Smooth muscle cell (in vitro differentiated cells): ENCODE measurements around the gene CYSLTR1. TPM values are rescaled to one million over a fixed set of nuclear protein-coding genes. Genes with fewer than 3 reads are reported as not detected.
"Not testable (repeated sequence)": the region's sequence is repeated elsewhere in the genome, so short reads cannot be mapped to it uniquely, and the experiment has no call there.

Experiments used
- DNase-seq: peaks from one replicate; lab custom pipeline; 2025; ENCODE audit not compliant: unreplicated experiment; lab: John Stamatoyannopoulos, UW
- H2AFZ ChIP-seq: fragments of 200-600 bp; sonication (generic); 2 replicates; pipeline ENCODE4 v1.6.0; 2016; ENCODE audit warnings: antibody characterized with exemption, low read depth, mild to moderate bottlenecking
- H3F3A ChIP-seq: fragments of 200-600 bp; sonication (generic); 2 replicates; pipeline ENCODE4 v1.6.0; 2017; ENCODE audit warnings: antibody characterized with exemption, low read depth
- H3K27ac ChIP-seq: fragments of 200-600 bp; sonication (generic); 2 replicates; pipeline ENCODE4 v1.5.1; 2016; ENCODE audit warnings: low read depth, mild to moderate bottlenecking
- H3K27me3 ChIP-seq: fragments of 200-600 bp; sonication (generic); 2 replicates; pipeline ENCODE4 v1.6.1; 2016; ENCODE audit warnings: low read depth, mild to moderate bottlenecking
- H3K36me3 ChIP-seq: fragments of 200-600 bp; sonication (generic); 2 replicates; pipeline ENCODE4 v1.5.1; 2016; ENCODE audit warnings: low read depth
- H3K4me1 ChIP-seq: fragments of 200-600 bp; sonication (generic); 2 replicates; pipeline ENCODE4 v1.5.1; 2016; ENCODE audit warnings: low read depth
- H3K4me2 ChIP-seq: fragments of 200-600 bp; sonication (generic); 2 replicates; pipeline ENCODE4 v1.6.0; 2016; ENCODE audit warnings: mild to moderate bottlenecking
- H3K4me3 ChIP-seq: fragments of 200-600 bp; sonication (generic); 2 replicates; pipeline ENCODE4 v1.5.1; 2016; ENCODE audit warnings: mild to moderate bottlenecking
- H3K79me2 ChIP-seq: fragments of 200-600 bp; sonication (generic); 2 replicates; pipeline ENCODE4 v1.6.0; 2016; ENCODE audit warnings: low read depth, mild to moderate bottlenecking
- H3K9ac ChIP-seq: fragments of 200-600 bp; sonication (generic); 2 replicates; pipeline ENCODE4 v1.6.0; 2016; ENCODE audit warnings: low read depth
- H3K9me3 ChIP-seq: fragments of 200-600 bp; sonication (generic); replicated peaks from 2 replicates; pipeline ENCODE4 v1.5.1; 2016; ENCODE audit warnings: low read depth
- H4K20me1 ChIP-seq: fragments of 200-600 bp; sonication (generic); 2 replicates; pipeline ENCODE4 v1.6.0; 2016; ENCODE audit warnings: low read depth
- CTCF ChIP-seq: fragments of 200-600 bp; sonication (generic); IDR thresholded peaks from 2 replicates; pipeline ENCODE4 v1.5.1; 2017; ENCODE audit warnings: borderline replicate concordance, mild to moderate bottlenecking, antibody characterized with exemption; ENCODE audit not compliant: insufficient read depth, poor library complexity, severe bottlenecking
- WGBS: methylation state at CpG from one replicate; pipeline ENCODE4 v1.1.7; 2016; ENCODE audit warnings: low lambda C conversion rate; 5-methylcytosine and 5-hydroxymethylcytosine counted together
- polyA plus RNA-seq: library from polyadenylated mRNA; unstranded; fragments of >200 nt; fragmentation: Nextera tagmentation; extraction: Ambion mirVana; gene quantifications from 2 replicates; pipeline ENCODE4 v1.2.1, GENCODE V29; 2016
- total RNA-seq: library from RNA; depleted of rRNA; stranded (reverse); fragments of >200 nt; gene quantifications from 2 replicates; pipeline ENCODE4 v1.2.3, GENCODE V29; 2014

The CYSLTR1 gene
- total and polyA plus RNA-seq, 2 experiments from 2014 or later, result 3.4 to 6.0 TPM

DNA sequence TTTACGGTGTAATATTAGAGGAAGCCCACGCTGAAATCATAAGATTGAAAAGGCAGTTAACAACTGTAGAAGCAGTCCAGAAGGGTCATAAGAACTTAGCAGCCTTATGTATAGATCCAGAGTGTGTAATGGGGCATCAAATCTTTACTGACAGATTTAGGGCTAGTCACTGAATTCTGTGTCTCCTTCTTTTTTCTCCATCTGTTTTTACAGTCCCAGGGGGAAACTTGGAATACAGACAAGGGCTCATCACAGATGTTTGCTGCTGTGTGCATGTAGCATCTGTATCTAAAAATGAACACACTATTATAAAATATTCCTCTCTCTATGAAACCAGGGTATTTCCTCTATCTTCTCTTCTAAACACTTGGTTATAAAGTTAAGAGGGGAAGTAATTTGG is 43.9 kb downstream of the CYSLTR1 start:
- Histone ChIP-seq H3K79me2 (no peaks in the 10 kb centered on the region), H4K20me1 (no peaks in the 10 kb centered on the region), H2AFZ (no peak overlapping the region), H3K4me1 (no peaks in the 10 kb centered on the region), H3F3A (no peaks in the 10 kb centered on the region), H3K4me2 (no peak overlapping the region), H3K27ac (no peak overlapping the region), H3K36me3 (no peaks in the 10 kb centered on the region), H3K9me3 (no peaks in the 10 kb centered on the region), H3K27me3 (no peaks in the 10 kb centered on the region), H3K9ac (no peak overlapping the region), H3K4me3 (no peak overlapping the region)
- no peak for TF ChIP-seq CTCF
- DNase-seq, result no peak
- WGBS, result 73% methylated on average over 2 of the region's 2 CpGs

DNA sequence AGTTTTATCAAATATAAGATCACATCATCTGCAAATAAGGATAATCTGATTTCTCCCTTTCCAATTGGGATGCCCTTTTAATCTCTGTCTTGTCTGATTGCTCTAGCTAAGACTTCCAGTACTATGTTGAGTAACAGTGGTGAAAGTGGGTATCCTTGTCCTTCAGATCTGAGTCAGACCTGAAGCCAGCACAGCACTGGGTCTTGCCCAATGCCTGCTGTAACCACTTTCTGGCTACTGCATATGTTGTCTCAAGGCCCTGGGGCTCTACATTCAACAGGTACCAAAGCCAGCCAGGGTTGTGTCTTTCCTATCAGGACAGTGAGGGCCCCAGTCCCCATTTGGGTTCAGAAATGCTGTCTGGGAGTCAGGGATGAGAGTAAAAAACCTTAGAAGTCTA is 90.3 kb downstream of the CYSLTR1 start:
- H3K36me3 ChIP-seq, result no peaks in the 10 kb centered on the region
- no peak overlapping the region for H3K4me2 ChIP-seq
- no peak for DNase-seq
- no peak overlapping the region for H3K9ac ChIP-seq
- no peaks in the 10 kb centered on the region for H4K20me1 ChIP-seq
- TF ChIP-seq CTCF, result no peak
- H3K9me3 ChIP-seq, result peaks cover 3% of the 10 kb centered on the region
- no peaks in the 10 kb centered on the region for H3K4me1 ChIP-seq
- H3F3A ChIP-seq, result no peaks in the 10 kb centered on the region
- no peak overlapping the region for H3K4me3 ChIP-seq
- H3K27me3 ChIP-seq, result no peaks in the 10 kb centered on the region
- H3K79me2 ChIP-seq, result no peaks in the 10 kb centered on the region
- no peak overlapping the region for H3K27ac ChIP-seq
- no peak overlapping the region for H2AFZ ChIP-seq

DNA sequence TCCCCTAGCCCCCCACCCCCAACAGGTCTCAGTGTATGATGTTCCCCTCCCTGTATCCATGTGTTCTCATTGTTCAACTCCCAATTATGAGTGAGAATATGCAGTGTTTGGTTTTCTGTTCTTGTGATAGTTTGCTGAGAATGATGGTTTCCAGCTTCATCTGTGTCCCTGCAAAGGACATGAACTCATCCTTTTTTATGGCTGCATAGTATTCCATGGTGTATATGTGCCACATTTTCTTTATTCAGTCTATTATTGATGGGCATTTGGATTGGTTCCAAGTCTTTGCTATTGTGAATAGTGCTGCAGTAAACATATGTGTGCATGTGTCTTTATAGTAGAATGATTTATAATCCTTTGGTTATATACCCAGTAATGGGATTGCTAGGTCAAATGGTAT is 101.4 kb downstream of the CYSLTR1 start:
- not testable (repeated sequence) for H3K4me3 ChIP-seq, H3K4me2 ChIP-seq, H2AFZ ChIP-seq, H3K36me3 ChIP-seq, H4K20me1 ChIP-seq, H3K79me2 ChIP-seq, DNase-seq, H3F3A ChIP-seq, H3K9me3 ChIP-seq, H3K9ac ChIP-seq, H3K27ac ChIP-seq, H3K4me1 ChIP-seq, H3K27me3 ChIP-seq

Other genes starting within 250 kb of the CYSLTR1 start
- gene PGK1, start 223.4 kb downstream of the CYSLTR1 start, total RNA-seq, result 460 and 608 TPM in 2 replicates
- 735 and 807 TPM in 2 replicates for gene PGK1, start 223.4 kb downstream of the CYSLTR1 start, polyA plus RNA-seq
- 27.7 and 28.8 TPM in 2 replicates for gene TAF9B, start 188.0 kb downstream of the CYSLTR1 start, total RNA-seq
- gene TAF9B, start 188.0 kb downstream of the CYSLTR1 start, polyA plus RNA-seq, result 12.3 and 15.9 TPM in 2 replicates